Upper lobe of right lung (tissue), 1 donor: ENCODE measurements around the gene SASH3. TPM values are rescaled to one million over a fixed set of nuclear protein-coding genes. Genes with fewer than 3 reads are reported as not detected.
"Not testable (repeated sequence)": the region's sequence is repeated elsewhere in the genome, so short reads cannot be mapped to it uniquely, and the experiment has no call there.

Experiments used
- ATAC-seq: fragments of 200-7000 bp; cut with Tn5 transposase; one replicate; pipeline ENCODE4 v1.9.1; 2020; ENCODE audit warnings: mild to moderate bottlenecking, moderate library complexity
- DNase-seq: peaks from one replicate; pipeline ENCODE4 v3.0.0-alpha.2; 2020
- H3K27ac ChIP-seq: fragments of 200-600 bp; one replicate; pipeline ENCODE4 v1.8.0; 2022
- H3K27me3 ChIP-seq: fragments of 200-600 bp; one replicate; pipeline ENCODE4 v1.8.0; 2022; ENCODE audit warnings: mild to moderate bottlenecking
- H3K36me3 ChIP-seq: fragments of 200-600 bp; one replicate; pipeline ENCODE4 v1.8.0; 2022
- H3K4me1 ChIP-seq: fragments of 200-600 bp; one replicate; pipeline ENCODE4 v1.8.0; 2022
- H3K4me3 ChIP-seq: fragments of 200-600 bp; one replicate; pipeline ENCODE4 v1.8.0; 2022; ENCODE audit warnings: mild to moderate bottlenecking
- H3K9me3 ChIP-seq: fragments of 200-600 bp; one replicate; pipeline ENCODE4 v1.8.0; 2022
- intact Hi-C: fragments of 100-400 bp; cut with DNase I; formaldehyde crosslinking; loops from one replicate; pipeline ENCODE4 v1.11.0; 2022
- total RNA-seq: library from RNA; stranded (reverse); fragmentation: NEBNext Ultra II Directional; extraction: Animal tissue kit (Norgen Biotek cat#: 25700); gene quantifications from one replicate; pipeline ENCODE4 v1.2.1, GENCODE V29; 2021
- TF ChIP-seq, protein P1 (sequence below): fragments of 200-600 bp; IDR thresholded peaks from one replicate; pipeline ENCODE4 v1.8.0; 2022; ENCODE audit warnings: antibody characterized with exemption
- donor health status: DM: no; HTN: yes; CAD: no; lungs with severe emphysema.

Gene SASH3
- total RNA-seq, 1 donor from 2014 or later = 41.2 TPM

DNA sequence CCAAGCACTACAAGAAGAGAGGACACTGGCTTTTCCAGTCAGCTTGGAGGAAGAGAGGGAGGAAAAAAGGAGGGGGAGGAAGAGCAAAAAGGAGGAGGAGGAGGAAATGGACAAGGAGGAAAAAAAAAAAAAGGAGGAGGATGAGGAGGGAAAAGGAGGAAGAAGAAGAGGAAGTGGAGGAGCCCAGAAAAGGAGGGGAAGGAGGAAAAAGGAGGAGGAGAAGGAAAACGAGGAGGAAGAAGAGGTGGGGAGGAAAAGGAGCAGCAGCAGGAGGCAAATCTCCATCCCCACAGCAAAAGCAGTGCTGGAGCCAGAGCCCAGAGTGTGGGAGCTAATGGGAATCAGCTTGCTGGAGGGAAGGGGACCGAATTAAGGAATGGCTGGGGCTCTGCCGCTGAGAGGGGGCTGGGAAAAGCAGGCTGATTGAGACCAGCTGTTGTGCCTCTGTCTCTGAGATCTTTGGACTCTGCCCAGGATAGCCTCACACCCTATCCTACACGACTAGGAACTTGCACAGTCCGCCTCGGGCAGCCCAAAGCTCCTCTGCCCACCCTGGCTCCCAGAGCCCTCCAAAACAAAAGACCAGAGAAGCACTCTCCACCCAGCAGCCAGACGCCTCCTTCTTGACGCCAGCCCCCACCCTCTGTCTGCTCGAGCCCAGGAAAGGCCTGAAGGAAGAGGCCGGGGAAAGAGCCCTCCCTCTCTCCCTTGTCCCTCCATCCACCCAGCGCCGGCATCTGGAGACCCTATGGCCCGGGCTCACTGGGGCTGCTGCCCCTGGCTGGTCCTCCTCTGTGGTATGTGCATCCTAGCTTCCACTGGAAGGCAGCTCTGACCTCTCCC, 41.1 kb upstream of the SASH3 start, which contains the start of gene XPNPEP2:
TSS of gene XPNPEP2 (plus strand) at position 514 of the 843 bp plus-strand sequence. CDS start at position 749, 235 bp downstream.
- H3K4me1 ChIP-seq = no peaks in the 10 kb centered on the region
- no peak within 1 kb of the TSS for H3K27ac ChIP-seq
- DNase-seq = no peak
- TF ChIP-seq, protein P1, sequence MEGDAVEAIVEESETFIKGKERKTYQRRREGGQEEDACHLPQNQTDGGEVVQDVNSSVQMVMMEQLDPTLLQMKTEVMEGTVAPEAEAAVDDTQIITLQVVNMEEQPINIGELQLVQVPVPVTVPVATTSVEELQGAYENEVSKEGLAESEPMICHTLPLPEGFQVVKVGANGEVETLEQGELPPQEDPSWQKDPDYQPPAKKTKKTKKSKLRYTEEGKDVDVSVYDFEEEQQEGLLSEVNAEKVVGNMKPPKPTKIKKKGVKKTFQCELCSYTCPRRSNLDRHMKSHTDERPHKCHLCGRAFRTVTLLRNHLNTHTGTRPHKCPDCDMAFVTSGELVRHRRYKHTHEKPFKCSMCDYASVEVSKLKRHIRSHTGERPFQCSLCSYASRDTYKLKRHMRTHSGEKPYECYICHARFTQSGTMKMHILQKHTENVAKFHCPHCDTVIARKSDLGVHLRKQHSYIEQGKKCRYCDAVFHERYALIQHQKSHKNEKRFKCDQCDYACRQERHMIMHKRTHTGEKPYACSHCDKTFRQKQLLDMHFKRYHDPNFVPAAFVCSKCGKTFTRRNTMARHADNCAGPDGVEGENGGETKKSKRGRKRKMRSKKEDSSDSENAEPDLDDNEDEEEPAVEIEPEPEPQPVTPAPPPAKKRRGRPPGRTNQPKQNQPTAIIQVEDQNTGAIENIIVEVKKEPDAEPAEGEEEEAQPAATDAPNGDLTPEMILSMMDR = no peak
- H3K4me3 ChIP-seq = no peak within 1 kb of the TSS
- intact Hi-C loops = no loop called here
- H3K27me3 ChIP-seq = no peaks in the 10 kb centered on the region
- H3K9me3 ChIP-seq = no peaks in the 10 kb centered on the region
- ATAC-seq = no peak
- no peaks in the 10 kb centered on the region for H3K36me3 ChIP-seq

DNA sequence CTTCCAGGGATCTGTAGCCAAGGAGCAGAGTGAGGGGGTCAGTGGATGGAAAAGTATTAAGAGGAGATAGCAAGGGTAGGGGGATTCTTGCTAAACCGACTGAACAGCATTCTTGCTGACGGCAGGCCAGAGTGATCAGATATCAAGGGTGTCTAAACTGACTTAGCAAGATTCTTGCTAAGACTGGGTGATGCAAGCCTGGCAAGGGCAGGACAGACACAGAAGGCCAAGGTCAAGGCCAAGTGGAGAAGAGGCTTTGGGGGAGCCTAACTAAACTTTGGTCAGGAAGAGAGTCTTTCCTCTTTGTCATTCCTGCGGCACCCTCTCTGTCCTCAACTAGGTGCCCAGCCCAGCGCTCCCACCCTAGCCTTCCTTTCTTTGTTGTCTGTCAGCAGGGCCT, 40.2 kb upstream of the SASH3 start:
- Histone ChIP-seq H3K27ac (no peak overlapping the region), H3K36me3 (no peaks in the 10 kb centered on the region), H3K27me3 (no peaks in the 10 kb centered on the region), H3K9me3 (no peaks in the 10 kb centered on the region), H3K4me1 (no peaks in the 10 kb centered on the region), H3K4me3 (no peak overlapping the region)
- ATAC-seq (no peak), DNase-seq (no peak)
- intact Hi-C loops = no loop called here
- TF ChIP-seq, protein P1 = no peak

DNA sequence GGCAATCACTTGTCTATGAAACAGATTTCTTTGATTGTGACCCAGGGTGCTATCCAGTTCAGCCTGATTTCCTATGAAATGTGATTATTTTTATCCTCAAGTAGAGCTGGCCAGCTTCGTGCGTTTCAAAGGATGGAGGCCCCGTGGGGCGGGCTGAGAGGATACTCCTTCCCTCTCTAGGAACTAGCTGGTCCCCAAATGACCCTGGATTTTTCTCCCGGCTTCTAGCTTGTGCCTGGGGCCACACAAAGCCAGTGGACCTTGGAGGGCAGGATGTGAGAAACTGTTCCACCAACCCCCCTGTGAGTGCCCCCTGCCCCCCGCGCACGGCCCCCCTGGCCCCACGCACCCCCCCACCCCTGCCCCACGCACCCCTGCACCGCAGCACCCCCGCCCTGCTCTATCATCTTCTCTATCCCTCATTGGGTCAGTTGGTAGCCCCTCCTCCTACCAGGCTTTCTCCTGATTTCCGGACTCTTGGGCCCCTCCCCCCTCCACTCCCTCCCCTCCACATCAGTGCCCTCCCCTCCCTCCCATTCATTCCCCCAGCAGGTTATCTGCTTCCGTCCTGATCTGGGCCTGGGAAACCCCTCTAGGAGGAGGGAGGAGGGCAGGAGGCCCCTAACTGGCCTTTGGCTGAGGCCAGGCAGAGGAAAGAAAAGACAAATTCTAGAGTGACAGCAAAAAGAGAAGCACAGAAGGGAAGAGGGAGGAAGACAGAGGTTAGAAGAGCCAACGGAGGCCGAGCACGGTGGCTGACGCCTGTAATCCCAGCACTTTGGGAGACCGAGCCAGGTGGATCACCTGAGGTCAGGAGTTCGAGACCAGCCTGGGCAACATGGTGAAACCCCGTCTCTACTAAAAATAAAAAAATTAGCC, 37.6 kb upstream of the SASH3 start:
- Histone ChIP-seq H3K27me3 (no peaks in the 10 kb centered on the region), H3K27ac (no peak overlapping the region), H3K4me1 (no peaks in the 10 kb centered on the region), H3K9me3 (no peaks in the 10 kb centered on the region), H3K4me3 (no peak overlapping the region), H3K36me3 (no peaks in the 10 kb centered on the region)
- no peak for ATAC-seq
- intact Hi-C loops = no loop called here
- TF ChIP-seq, protein P1 = no peak
- DNase-seq = no peak

DNA sequence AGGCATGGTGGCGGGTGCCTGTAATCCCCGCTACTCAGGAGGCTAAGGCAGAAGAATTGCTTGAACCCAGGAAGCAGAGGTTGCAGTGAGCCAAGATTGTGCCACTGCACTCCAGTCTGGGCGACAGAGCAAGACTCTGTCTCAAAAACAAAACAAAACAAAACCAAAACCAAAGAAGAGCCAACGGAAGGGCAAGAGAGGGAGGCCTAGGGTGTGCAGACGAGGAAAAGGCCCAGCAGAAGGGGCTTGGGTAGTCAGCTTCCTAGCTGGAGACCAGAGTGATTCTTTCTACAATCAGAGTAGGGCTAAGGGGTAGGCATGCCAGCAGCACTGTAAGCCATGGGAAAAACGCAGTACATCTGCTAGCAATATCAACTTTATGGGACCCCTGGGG, 37.0 kb upstream of the SASH3 start:
- H3K36me3 ChIP-seq, H3K27me3 ChIP-seq, ATAC-seq, H3K4me1 ChIP-seq, H3K4me3 ChIP-seq, H3K27ac ChIP-seq, DNase-seq, intact Hi-C loops, H3K9me3 ChIP-seq: not testable (repeated sequence)

DNA sequence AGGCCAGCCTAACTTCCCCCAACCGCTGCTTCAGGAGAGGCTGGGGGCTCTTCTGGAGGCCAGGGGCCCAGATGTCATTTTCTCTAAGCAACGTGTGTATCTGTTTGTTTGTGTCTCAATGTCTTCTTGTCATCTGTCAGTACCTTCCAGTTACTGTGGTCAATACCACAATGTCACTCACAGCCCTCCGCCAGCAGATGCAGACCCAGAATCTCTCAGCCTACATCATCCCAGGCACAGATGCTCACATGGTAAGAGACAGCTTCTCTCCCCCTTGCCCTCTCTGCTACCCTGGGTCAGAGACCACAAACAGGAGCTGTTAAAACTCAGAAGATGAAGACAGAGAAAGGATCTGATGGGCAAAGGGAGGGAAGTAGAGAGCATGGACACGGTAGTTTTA, 35.9 kb upstream of the SASH3 start:
- intact Hi-C loops = no loop called here
- Histone ChIP-seq H3K27ac (no peak overlapping the region), H3K36me3 (no peaks in the 10 kb centered on the region), H3K27me3 (no peaks in the 10 kb centered on the region), H3K4me1 (no peaks in the 10 kb centered on the region), H3K9me3 (no peaks in the 10 kb centered on the region), H3K4me3 (no peak overlapping the region)
- ATAC-seq = no peak
- no peak for DNase-seq
- TF ChIP-seq, protein P1 = no peak

DNA sequence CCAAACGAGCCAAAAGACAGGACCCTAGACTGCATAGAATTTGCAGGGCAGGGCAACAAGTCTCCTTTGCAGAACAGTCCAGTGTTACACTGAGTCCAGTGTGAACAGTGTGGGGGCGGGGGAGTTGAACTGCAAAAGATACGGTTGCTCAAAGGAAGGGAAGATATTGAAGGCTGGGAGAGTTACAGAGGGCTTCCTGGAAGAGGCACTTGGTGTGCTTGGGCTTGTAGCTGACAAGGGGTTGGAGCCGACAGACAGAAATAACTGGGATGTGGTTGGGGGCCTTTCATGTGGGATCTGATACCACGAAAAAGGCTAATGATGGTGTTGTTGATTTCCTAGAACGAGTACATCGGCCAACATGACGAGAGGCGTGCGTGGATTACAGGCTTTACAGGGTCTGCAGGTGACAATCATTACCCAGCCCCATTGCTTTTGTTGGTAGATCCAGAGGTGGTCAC, 34.9 kb upstream of the SASH3 start:
- H3K4me3 ChIP-seq = no peak overlapping the region
- intact Hi-C loops = no loop called here
- H3K27ac ChIP-seq = no peak overlapping the region
- no peaks in the 10 kb centered on the region for H3K27me3 ChIP-seq
- H3K36me3 ChIP-seq = no peaks in the 10 kb centered on the region
- DNase-seq (no peak), ATAC-seq (no peak)
- H3K4me1 ChIP-seq = no peaks in the 10 kb centered on the region
- TF ChIP-seq, protein P1 = no peak
- no peaks in the 10 kb centered on the region for H3K9me3 ChIP-seq
